ENCODE data around the gene BICD1.

The BICD1 gene

DNA sequence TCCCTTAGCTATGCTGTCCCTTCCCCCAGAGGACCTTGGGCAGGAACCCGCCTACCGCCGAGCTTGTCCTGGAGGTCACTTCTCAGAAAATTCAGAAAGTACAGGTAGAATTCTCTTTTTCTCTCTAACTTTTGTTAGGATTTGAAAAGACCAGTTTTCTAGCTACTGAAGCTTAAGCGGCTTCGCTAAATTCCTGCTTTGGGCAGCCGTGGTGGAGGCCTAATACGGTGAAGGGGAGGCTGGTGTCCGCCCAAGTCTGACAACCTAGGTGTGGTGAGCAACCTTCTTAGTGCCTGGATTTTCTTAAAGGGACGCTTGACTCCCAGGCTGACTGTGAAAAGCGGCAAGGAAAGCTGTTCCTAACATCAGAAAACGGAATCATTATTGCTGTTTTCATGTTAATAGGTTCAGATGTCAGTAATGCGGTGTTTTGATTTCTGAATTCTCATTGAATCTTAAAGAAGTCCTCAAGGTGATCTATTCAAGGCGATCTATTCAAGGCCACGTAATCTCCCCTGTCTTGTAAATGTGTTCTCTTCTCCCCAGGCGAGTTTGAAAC, 293.5 kb downstream of the BICD1 start:
- H4K20me1 ChIP-seq (ENCODE audit: insufficient read depth) = no peaks in the 10 kb centered on the region
- H3K9ac ChIP-seq = peak overlapping the region; percentile 36; the same call in 1 of the 2 replicates
- no peaks in the 10 kb centered on the region for H3K79me2 ChIP-seq (ENCODE audit: insufficient read depth, low read depth)
- H3K27me3 ChIP-seq (ENCODE audit: insufficient read depth, low read depth) = no peaks in the 10 kb centered on the region
- H3K4me2 ChIP-seq = peak overlapping the region; percentile 72
- TF ChIP-seq, protein P1, sequence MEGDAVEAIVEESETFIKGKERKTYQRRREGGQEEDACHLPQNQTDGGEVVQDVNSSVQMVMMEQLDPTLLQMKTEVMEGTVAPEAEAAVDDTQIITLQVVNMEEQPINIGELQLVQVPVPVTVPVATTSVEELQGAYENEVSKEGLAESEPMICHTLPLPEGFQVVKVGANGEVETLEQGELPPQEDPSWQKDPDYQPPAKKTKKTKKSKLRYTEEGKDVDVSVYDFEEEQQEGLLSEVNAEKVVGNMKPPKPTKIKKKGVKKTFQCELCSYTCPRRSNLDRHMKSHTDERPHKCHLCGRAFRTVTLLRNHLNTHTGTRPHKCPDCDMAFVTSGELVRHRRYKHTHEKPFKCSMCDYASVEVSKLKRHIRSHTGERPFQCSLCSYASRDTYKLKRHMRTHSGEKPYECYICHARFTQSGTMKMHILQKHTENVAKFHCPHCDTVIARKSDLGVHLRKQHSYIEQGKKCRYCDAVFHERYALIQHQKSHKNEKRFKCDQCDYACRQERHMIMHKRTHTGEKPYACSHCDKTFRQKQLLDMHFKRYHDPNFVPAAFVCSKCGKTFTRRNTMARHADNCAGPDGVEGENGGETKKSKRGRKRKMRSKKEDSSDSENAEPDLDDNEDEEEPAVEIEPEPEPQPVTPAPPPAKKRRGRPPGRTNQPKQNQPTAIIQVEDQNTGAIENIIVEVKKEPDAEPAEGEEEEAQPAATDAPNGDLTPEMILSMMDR (conservative IDR thresholded peaks at IDR 0.05; ENCODE audit: low read depth, low read length) = no peak
- H3K4me1 ChIP-seq (ENCODE audit: low read depth, poor library complexity, severe bottlenecking) = peaks cover 8% of the 10 kb centered on the region
- H3K27ac ChIP-seq = no peak overlapping the region
- H2AFZ ChIP-seq (ENCODE audit: low read depth) = peak overlapping the region; percentile 71
- H3K36me3 ChIP-seq (ENCODE audit: insufficient read depth) = no peaks in the 10 kb centered on the region
- no peak overlapping the region for H3K4me3 ChIP-seq (IDR thresholded peaks at IDR 0.05; ENCODE audit: insufficient read depth, low read depth, low read length)

GRCh38 chr12:32400866-32401265, 294.2 kb downstream of the BICD1 start:
- Histone ChIP-seq H3K27me3 (ENCODE audit: insufficient read depth, low read depth) (no peaks in the 10 kb centered on the region), H4K20me1 (ENCODE audit: insufficient read depth) (no peaks in the 10 kb centered on the region), H3K36me3 (ENCODE audit: insufficient read depth) (no peaks in the 10 kb centered on the region), H3K9ac (no peak overlapping the region), H3K27ac (no peak overlapping the region), H3K4me2 (peak overlapping the region; percentile 72; the same call in 1 of the 2 replicates), H3K4me3 (IDR thresholded peaks at IDR 0.05; ENCODE audit: insufficient read depth, low read depth, low read length) (no peak overlapping the region), H3K4me1 (ENCODE audit: low read depth, poor library complexity, severe bottlenecking) (peaks cover 8% of the 10 kb centered on the region), H2AFZ (ENCODE audit: low read depth) (no peak overlapping the region), H3K79me2 (ENCODE audit: insufficient read depth, low read depth) (no peaks in the 10 kb centered on the region)
- TF ChIP-seq, protein P1 (conservative IDR thresholded peaks at IDR 0.05; ENCODE audit: low read depth, low read length) = no peak

DNA sequence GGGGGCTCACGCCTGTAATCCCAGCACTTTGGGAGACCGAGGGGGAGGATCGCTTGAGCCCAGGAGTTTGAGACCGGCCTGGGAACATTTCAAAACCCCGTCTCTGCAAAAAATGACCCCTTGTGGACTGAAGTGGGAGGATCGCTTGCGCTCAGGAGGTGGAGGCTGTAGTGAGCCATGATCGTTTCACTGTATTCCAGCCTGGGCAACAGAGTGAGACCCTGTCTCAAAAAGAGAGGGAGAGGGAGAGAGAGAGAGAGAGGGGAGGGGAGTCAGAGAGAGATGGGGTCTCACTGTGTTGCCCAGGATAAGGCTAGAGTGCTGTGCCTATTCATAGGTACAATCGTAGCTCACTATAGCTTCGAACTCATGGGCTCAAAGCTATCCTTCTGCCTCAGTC, 295.5 kb downstream of the BICD1 start:
- Histone ChIP-seq H3K79me2 (ENCODE audit: insufficient read depth, low read depth) (no peaks in the 10 kb centered on the region), H3K27me3 (ENCODE audit: insufficient read depth, low read depth) (no peaks in the 10 kb centered on the region), H3K4me2 (no peak overlapping the region), H3K27ac (no peak overlapping the region), H4K20me1 (ENCODE audit: insufficient read depth) (no peaks in the 10 kb centered on the region), H2AFZ (ENCODE audit: low read depth) (no peak overlapping the region), H3K4me3 (IDR thresholded peaks at IDR 0.05; ENCODE audit: insufficient read depth, low read depth, low read length) (no peak overlapping the region), H3K9ac (no peak overlapping the region), H3K36me3 (ENCODE audit: insufficient read depth) (no peaks in the 10 kb centered on the region), H3K4me1 (ENCODE audit: low read depth, poor library complexity, severe bottlenecking) (peaks cover 8% of the 10 kb centered on the region)
- TF ChIP-seq, protein P1 (conservative IDR thresholded peaks at IDR 0.05; ENCODE audit: low read depth, low read length) = no peak

GRCh38 chr12:32402946-32403345, 296.3 kb downstream of the BICD1 start:
- Histone ChIP-seq H4K20me1 (ENCODE audit: insufficient read depth) (no peaks in the 10 kb centered on the region), H3K4me2 (no peak overlapping the region), H3K4me3 (IDR thresholded peaks at IDR 0.05; ENCODE audit: insufficient read depth, low read depth, low read length) (no peak overlapping the region), H3K79me2 (ENCODE audit: insufficient read depth, low read depth) (no peaks in the 10 kb centered on the region), H3K4me1 (ENCODE audit: low read depth, poor library complexity, severe bottlenecking) (peaks cover 8% of the 10 kb centered on the region), H3K27me3 (ENCODE audit: insufficient read depth, low read depth) (no peaks in the 10 kb centered on the region), H2AFZ (ENCODE audit: low read depth) (no peak overlapping the region), H3K9ac (no peak overlapping the region), H3K27ac (no peak overlapping the region), H3K36me3 (ENCODE audit: insufficient read depth) (no peaks in the 10 kb centered on the region)
- TF ChIP-seq, protein P1 (conservative IDR thresholded peaks at IDR 0.05; ENCODE audit: low read depth, low read length) = no peak

Data from KMS-11 (cell line).